Fibroblast of lung (primary cell): Measurements from ENCODE around the gene NAV3. TPM values are rescaled to one million over a fixed set of nuclear protein-coding genes. Genes with fewer than 3 reads are reported as not detected.

Source experiments
- DNase-seq, 2 donors: peaks; one replicate each; pipeline versions ENCODE4 v3.0.0 to v3.0.0-alpha.2; 2010; ENCODE audit warnings: low read depth in 2 of 2
- H2AFZ ChIP-seq: 2 replicates; pipeline ENCODE4 v1.5.1; 2012; ENCODE audit warnings: low read length, control low read depth, inconsistent platforms
- H3K27ac ChIP-seq: 2 replicates; pipeline ENCODE4 v1.5.1; 2011; ENCODE audit warnings: low read length, control low read depth; ENCODE audit not compliant: insufficient read depth
- H3K27me3 ChIP-seq: 2 replicates; pipeline ENCODE4 v1.5.1; 2011; ENCODE audit warnings: mild to moderate bottlenecking, low read length; ENCODE audit not compliant: control insufficient read depth, insufficient read depth
- H3K36me3 ChIP-seq: 2 replicates; pipeline ENCODE4 v1.5.1; 2011; ENCODE audit warnings: low read length; ENCODE audit not compliant: control insufficient read depth, insufficient read depth
- H3K4me1 ChIP-seq: 2 replicates; pipeline ENCODE4 v1.5.1; 2011; ENCODE audit warnings: low read length; ENCODE audit not compliant: control insufficient read depth, insufficient read depth; ENCODE audit errors: extremely low read depth
- H3K4me2 ChIP-seq: 2 replicates; pipeline ENCODE4 v1.5.1; 2011; ENCODE audit warnings: low read length, control low read depth; ENCODE audit not compliant: insufficient read depth; ENCODE audit errors: extremely low read depth
- H3K4me3 ChIP-seq, 4 experiments: fragments of 200-600 bp in 1 of 4; sonication (generic) in 1 of 4; replicated peaks in 1 of 4; 2 replicates each; pipeline ENCODE4 v1.5.1; 2011 to 2016; ENCODE audit warnings: low read length in 4 of 4, low read depth in 3 of 4, mild to moderate bottlenecking in 3 of 4, control low read depth in 2 of 4, inconsistent platforms in 1 of 4, mixed read lengths in 1 of 4; ENCODE audit not compliant: insufficient read depth in 1 of 4; ENCODE audit errors: control extremely low read depth in 1 of 4
- H3K79me2 ChIP-seq: 2 replicates; pipeline ENCODE4 v1.5.1; 2012; ENCODE audit warnings: mild to moderate bottlenecking, low read length, inconsistent platforms; ENCODE audit not compliant: control insufficient read depth, insufficient read depth
- H3K9ac ChIP-seq: 2 replicates; pipeline ENCODE4 v1.5.1; 2011; ENCODE audit warnings: mild to moderate bottlenecking, low read length, control low read depth; ENCODE audit not compliant: insufficient read depth
- H3K9me3 ChIP-seq: 2 replicates; pipeline ENCODE4 v1.5.1; 2012; ENCODE audit warnings: low read depth, low read length; ENCODE audit not compliant: control insufficient read depth, insufficient read depth
- H4K20me1 ChIP-seq: 2 replicates; pipeline ENCODE4 v1.5.1; 2011; ENCODE audit warnings: low read length; ENCODE audit not compliant: control insufficient read depth, insufficient read depth; ENCODE audit errors: extremely low read depth
- EZH2 ChIP-seq: IDR thresholded peaks from 2 replicates; pipeline ENCODE4 v1.5.1; 2012; ENCODE audit warnings: low read length, control low read depth, mild to moderate bottlenecking; ENCODE audit errors: missing control alignments
- polyA minus RNA-seq: library from RNA; depleted of rRNA, polyadenylated mRNA; stranded (reverse); fragments of >200 nt; gene quantifications from 2 replicates; pipeline ENCODE4 v1.2.3, GENCODE V29; 2011; ENCODE audit warnings: low replicate concordance
- polyA plus RNA-seq, 2 donors: library from polyadenylated mRNA; depleted of rRNA in 1 of 2; stranded (reverse) in 1 of 2; unstranded in 1 of 2; fragments of >200 nt; gene quantifications; 2 replicates each; pipeline ENCODE4 v1.2.1, GENCODE V29; 2011 to 2012; ENCODE audit warnings: missing spikeins in 1 of 2
- total RNA-seq: library from RNA; depleted of rRNA; stranded (reverse); fragments of >200 nt; gene quantifications from 2 replicates; pipeline ENCODE4 v1.2.1, GENCODE V29; 2014
- TF ChIP-seq, protein P1 (sequence below), 2 donors: IDR thresholded peaks in 1 of 2; conservative IDR thresholded peaks in 1 of 2; 1 replicate in 1 of 2; 2 replicates in 1 of 2; pipeline ENCODE4 v1.5.1; 2011 to 2012; ENCODE audit warnings: low read length in 2 of 2, control low read depth in 1 of 2, inconsistent platforms in 1 of 2, low read depth in 1 of 2, mild to moderate bottlenecking in 1 of 2

Gene NAV3, protein sequence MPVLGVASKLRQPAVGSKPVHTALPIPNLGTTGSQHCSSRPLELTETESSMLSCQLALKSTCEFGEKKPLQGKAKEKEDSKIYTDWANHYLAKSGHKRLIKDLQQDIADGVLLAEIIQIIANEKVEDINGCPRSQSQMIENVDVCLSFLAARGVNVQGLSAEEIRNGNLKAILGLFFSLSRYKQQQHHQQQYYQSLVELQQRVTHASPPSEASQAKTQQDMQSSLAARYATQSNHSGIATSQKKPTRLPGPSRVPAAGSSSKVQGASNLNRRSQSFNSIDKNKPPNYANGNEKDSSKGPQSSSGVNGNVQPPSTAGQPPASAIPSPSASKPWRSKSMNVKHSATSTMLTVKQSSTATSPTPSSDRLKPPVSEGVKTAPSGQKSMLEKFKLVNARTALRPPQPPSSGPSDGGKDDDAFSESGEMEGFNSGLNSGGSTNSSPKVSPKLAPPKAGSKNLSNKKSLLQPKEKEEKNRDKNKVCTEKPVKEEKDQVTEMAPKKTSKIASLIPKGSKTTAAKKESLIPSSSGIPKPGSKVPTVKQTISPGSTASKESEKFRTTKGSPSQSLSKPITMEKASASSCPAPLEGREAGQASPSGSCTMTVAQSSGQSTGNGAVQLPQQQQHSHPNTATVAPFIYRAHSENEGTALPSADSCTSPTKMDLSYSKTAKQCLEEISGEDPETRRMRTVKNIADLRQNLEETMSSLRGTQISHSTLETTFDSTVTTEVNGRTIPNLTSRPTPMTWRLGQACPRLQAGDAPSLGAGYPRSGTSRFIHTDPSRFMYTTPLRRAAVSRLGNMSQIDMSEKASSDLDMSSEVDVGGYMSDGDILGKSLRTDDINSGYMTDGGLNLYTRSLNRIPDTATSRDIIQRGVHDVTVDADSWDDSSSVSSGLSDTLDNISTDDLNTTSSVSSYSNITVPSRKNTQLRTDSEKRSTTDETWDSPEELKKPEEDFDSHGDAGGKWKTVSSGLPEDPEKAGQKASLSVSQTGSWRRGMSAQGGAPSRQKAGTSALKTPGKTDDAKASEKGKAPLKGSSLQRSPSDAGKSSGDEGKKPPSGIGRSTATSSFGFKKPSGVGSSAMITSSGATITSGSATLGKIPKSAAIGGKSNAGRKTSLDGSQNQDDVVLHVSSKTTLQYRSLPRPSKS (N-terminal part only)
- total RNA-seq (50.3 and 60.6 TPM in 2 replicates), polyA plus RNA-seq (30.8 and 40.9 TPM in 2 replicates), polyA minus RNA-seq (192 and 387 TPM in 2 replicates)
- polyA plus RNA-seq (2012): 14.9 and 15.3 TPM in 2 replicates

DNA sequence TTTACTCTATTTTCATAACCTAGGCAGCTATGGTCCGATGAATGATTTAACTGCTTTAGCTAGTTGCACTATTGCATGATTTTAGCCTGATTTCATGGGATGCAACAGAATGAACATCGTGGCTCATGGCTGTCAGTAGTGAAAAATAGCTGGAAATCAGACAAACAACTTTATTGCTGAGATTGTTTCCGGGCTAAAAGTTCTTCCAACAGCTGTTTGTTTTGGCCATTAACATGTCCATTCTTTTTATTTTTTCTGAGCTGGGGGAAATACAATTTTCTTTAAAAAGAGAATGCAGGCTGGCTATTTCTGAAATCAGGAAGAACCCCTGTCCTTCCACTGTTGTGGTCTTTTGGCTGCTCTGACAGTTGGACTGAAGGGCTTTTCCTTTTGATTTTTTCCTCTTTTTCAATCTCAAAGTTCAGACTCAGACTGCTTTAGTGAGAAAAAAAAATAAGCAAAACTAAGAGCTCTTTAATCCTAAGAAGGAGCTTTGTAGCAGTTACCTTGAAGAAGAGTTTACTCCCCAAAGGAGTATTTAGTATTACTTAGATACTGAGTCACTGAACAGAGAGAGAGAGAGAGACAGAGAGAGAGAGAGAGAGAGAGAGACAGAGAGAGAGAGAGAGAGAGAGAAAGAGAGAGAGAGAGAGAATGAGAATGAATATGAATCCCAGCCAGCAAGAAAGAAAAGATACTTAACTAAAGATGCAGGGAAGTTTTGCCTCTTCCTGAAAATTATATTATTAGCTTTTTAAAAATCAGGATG is at the start of gene NAV3:
Gene NAV3, plus strand, starts transcription at position 312 of the 769 bp plus-strand sequence. CDS start 568 bp downstream, outside the sequence.
- Histone ChIP-seq H3K4me2 (peak within 1 kb of the TSS; percentile 35), H3K79me2 (no peaks in the 10 kb centered on the region), H3K4me3 (no peak within 1 kb of the TSS), H3K27ac (no peak within 1 kb of the TSS), H3K9me3 (no peaks in the 10 kb centered on the region), H4K20me1 (no peaks in the 10 kb centered on the region), H3K27me3 (no peaks in the 10 kb centered on the region), H3K36me3 (no peaks in the 10 kb centered on the region), H3K9ac (no peak within 1 kb of the TSS), H3K4me1 (no peaks in the 10 kb centered on the region), H2AFZ (no peak within 1 kb of the TSS)
- TF ChIP-seq, protein P1, sequence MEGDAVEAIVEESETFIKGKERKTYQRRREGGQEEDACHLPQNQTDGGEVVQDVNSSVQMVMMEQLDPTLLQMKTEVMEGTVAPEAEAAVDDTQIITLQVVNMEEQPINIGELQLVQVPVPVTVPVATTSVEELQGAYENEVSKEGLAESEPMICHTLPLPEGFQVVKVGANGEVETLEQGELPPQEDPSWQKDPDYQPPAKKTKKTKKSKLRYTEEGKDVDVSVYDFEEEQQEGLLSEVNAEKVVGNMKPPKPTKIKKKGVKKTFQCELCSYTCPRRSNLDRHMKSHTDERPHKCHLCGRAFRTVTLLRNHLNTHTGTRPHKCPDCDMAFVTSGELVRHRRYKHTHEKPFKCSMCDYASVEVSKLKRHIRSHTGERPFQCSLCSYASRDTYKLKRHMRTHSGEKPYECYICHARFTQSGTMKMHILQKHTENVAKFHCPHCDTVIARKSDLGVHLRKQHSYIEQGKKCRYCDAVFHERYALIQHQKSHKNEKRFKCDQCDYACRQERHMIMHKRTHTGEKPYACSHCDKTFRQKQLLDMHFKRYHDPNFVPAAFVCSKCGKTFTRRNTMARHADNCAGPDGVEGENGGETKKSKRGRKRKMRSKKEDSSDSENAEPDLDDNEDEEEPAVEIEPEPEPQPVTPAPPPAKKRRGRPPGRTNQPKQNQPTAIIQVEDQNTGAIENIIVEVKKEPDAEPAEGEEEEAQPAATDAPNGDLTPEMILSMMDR (conservative IDR thresholded peaks at IDR 0.05 in 1 of 2, IDR thresholded peaks at IDR 0.05 in 1 of 2; ENCODE audit: low read depth in 1 of 2, low read length in 2 of 2): no peak
- no peak for TF ChIP-seq EZH2
- peak; percentile 20 to 75 for DNase-seq

DNA sequence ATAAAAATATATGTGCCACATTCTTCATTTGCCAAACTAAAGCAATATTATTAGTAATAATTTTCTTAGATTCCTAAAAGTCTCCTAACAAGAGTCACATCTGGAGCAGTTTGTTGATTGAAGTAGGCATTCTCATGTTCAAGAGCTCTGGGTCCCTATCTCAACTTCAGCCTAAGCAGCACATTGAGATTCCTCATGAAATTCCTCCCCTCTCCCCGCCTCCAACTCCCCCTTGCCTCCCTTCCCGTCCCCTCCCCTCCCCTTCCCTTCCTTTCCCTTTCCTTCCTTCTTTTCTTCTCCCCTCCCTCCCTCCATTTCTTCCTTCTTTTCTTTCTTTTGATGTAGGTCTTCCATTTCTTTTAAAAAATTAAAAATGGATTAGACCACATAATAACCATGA is 48.7 kb upstream of the NAV3 start:
- no peak overlapping the region for H3K4me3 ChIP-seq
- no peak overlapping the region for H3K4me2 ChIP-seq
- TF ChIP-seq EZH2: no peak
- TF ChIP-seq, protein P1 (conservative IDR thresholded peaks at IDR 0.05 in 1 of 2, IDR thresholded peaks at IDR 0.05 in 1 of 2; ENCODE audit: low read depth in 1 of 2, low read length in 2 of 2): no peak
- H4K20me1 ChIP-seq: no peaks in the 10 kb centered on the region
- no peaks in the 10 kb centered on the region for H3K4me1 ChIP-seq
- H3K36me3 ChIP-seq: no peaks in the 10 kb centered on the region
- no peaks in the 10 kb centered on the region for H3K9me3 ChIP-seq
- H3K9ac ChIP-seq: no peak overlapping the region
- H2AFZ ChIP-seq: no peak overlapping the region
- no peak for DNase-seq
- no peaks in the 10 kb centered on the region for H3K27me3 ChIP-seq
- H3K27ac ChIP-seq: no peak overlapping the region
- no peaks in the 10 kb centered on the region for H3K79me2 ChIP-seq
